ENCODE results near the gene ZNF256. TPM values are rescaled to one million over a fixed set of nuclear protein-coding genes. Genes with fewer than 3 reads are reported as not detected.
"Not testable (repeated sequence)": the region's sequence is repeated elsewhere in the genome, so short reads cannot be mapped to it uniquely, and the experiment has no call there.

Gene ZNF256
- total and polyA plus RNA-seq, 4 experiments from 2014 or later: 5.6 to 13.9 (median 9.6) TPM

DNA sequence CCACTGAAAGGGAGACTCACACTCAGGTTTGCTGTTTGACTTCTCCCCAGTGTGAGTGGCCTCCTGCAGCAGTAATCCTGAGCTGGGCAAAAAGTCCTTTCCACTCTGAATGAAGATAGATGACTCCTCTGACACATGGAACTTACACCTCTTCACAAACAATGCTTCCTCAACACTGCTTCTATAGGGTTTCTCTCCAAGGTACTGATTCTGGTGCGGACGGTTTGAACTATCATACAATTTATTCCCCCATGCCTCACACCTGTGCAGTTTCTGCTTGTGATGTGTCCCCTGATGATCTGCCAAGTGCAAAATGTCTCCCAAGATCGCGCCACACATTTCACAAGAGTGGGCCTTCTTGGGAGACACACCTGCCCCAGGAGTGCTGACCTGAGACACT, 19.9 kb downstream of the ZNF256 start:
- H3K9me3 ChIP-seq (ENCODE audit: control insufficient read depth in 1 of 2, low read length in 2 of 2): peaks cover 0 to 19% of the 10 kb centered on the region in 2 donors
- Mint-ChIP-seq H3K4me1 (no peaks in the 10 kb centered on the region), H3K9me3 (peaks cover 0 to 86% (median 74%) of the 10 kb centered on the region in 8 donors), H3K36me3 (peaks cover 28 to 40% of the 10 kb centered on the region in 2 donors), H3K27ac (no peak overlapping the region), H3K27me3 (no peaks in the 10 kb centered on the region), H3K4me3 (no peak overlapping the region)
- H3K36me3 ChIP-seq (ENCODE audit: insufficient read depth, low read length): no peaks in the 10 kb centered on the region
- DNase-seq: no peak
- ChIA-PET POLR2A (ENCODE audit: partially characterized antibody) (no interaction called here), CTCF (ENCODE audit: partially characterized antibody) (no interaction called here)
- H3K4me1 ChIP-seq (ENCODE audit: insufficient read depth, low read length): no peaks in the 10 kb centered on the region
- H3K27me3 ChIP-seq (ENCODE audit: insufficient read depth, low read length): no peaks in the 10 kb centered on the region
- intact Hi-C loops (cut with micrococcal nuclease): no loop called here
- H3K4me3 ChIP-seq (ENCODE audit: low read length in 2 of 2): no peak overlapping the region
- no peak overlapping the region for H3K27ac ChIP-seq (ENCODE audit: low read depth, low read length)

- H3K9me3 Mint-ChIP-seq: peaks cover 8 to 60% (median 38%) of the 10 kb centered on the region in 8 donors
Observed at GRCh38 chr19:57916168-57916995, 31.1 kb downstream of the ZNF256 start, which contains the start of gene ZNF417. Gene ZNF417 (minus strand): TSS chr19:57916592. CDS start chr19:57916411, 181 bp downstream.

GRCh38 chr19:57914531-57914930, 33.0 kb downstream of the ZNF256 start:
- intact Hi-C loops (cut with micrococcal nuclease): no loop called here
- ChIA-PET POLR2A (ENCODE audit: partially characterized antibody) (interaction anchor here (2.4 kb wide), 1 partner anchor 88 kb away, joined by 15 read pairs; the partner anchor contains the start of gene ZNF606), CTCF (ENCODE audit: partially characterized antibody) (no interaction called here)
- Mint-ChIP-seq H3K9me3 (peaks cover 8 to 66% (median 41%) of the 10 kb centered on the region in 8 donors), H3K4me1 (peaks cover 22 to 48% (median 34%) of the 10 kb centered on the region in 4 donors), H3K36me3 (peaks cover 57 to 66% of the 10 kb centered on the region in 2 donors), H3K27me3 (no peaks in the 10 kb centered on the region), H3K27ac (peak overlapping the region in 6 of 7 donors; percentile 5 to 96 (median 34)), H3K4me3 (peak overlapping the region; percentile 53 to 99 (median 97))
- Histone ChIP-seq H3K27me3 (ENCODE audit: insufficient read depth, low read length) (no peaks in the 10 kb centered on the region), H3K4me1 (ENCODE audit: insufficient read depth, low read length) (peaks cover 13% of the 10 kb centered on the region), H3K9me3 (ENCODE audit: control insufficient read depth in 1 of 2, low read length in 2 of 2) (peaks cover 0 to 14% of the 10 kb centered on the region in 2 donors), H3K36me3 (ENCODE audit: insufficient read depth, low read length) (peaks cover 9% of the 10 kb centered on the region), H3K27ac (ENCODE audit: low read depth, low read length) (no peak overlapping the region), H3K4me3 (ENCODE audit: low read length in 2 of 2) (no peak overlapping the region)
- no peak for DNase-seq

More at GRCh38 chr19:57916168-57916995, 31.1 kb downstream of the ZNF256 start, which contains the start of gene ZNF417:
- ChIA-PET CTCF (ENCODE audit: partially characterized antibody) (interaction anchor here (0.6 to 1.3 kb wide), 3 partner anchors 181 to 603 kb away, joined by 3 read pairs; partner anchors contain the start of gene ZBTB45), POLR2A (ENCODE audit: partially characterized antibody) (interaction anchor here (0.7 to 2.4 kb wide), 11 partner anchors 14 to 554 kb away, joined by 3 to 15 read pairs (median 4); partner anchors contain the start of genes ZNF418, ZNF552, ZNF586 and ZNF587)
- not testable (repeated sequence) for H3K27me3 ChIP-seq (ENCODE audit: insufficient read depth, low read length); H3K36me3 ChIP-seq (ENCODE audit: insufficient read depth, low read length); H3K27me3 Mint-ChIP-seq
- peak within 1 kb of the TSS; percentile 76 to 80 for H3K4me3 ChIP-seq (ENCODE audit: low read length in 2 of 2)
- peaks cover 13% of the 10 kb centered on the region for H3K4me1 ChIP-seq (ENCODE audit: insufficient read depth, low read length)
- intact Hi-C loops (cut with micrococcal nuclease): loop anchor here (1.0 to 5.0 kb wide), 7 partner anchors 28 to 505 kb away; partner anchors contain the start of genes ZNF17, ZNF256, ZNF416 and ZNF586
- H3K9me3 ChIP-seq (ENCODE audit: control insufficient read depth in 1 of 2, low read length in 2 of 2): peaks cover 0 to 14% of the 10 kb centered on the region in 2 donors
- peak within 1 kb of the TSS; percentile 90 for H3K27ac ChIP-seq (ENCODE audit: low read depth, low read length)
- peaks cover 48 to 57% of the 10 kb centered on the region in 2 donors for H3K36me3 Mint-ChIP-seq
- peak within 1 kb of the TSS; percentile 92 to 99 (median 98) for H3K4me3 Mint-ChIP-seq
- peaks cover 22 to 45% (median 34%) of the 10 kb centered on the region in 4 donors for H3K4me1 Mint-ChIP-seq
- peak; percentile 86 to 97 (median 91) for DNase-seq
- peak within 1 kb of the TSS; percentile 95 to 99 (median 98) for H3K27ac Mint-ChIP-seq

GRCh38 chr19:57907394-57907793, 40.1 kb downstream of the ZNF256 start:
- H3K27ac Mint-ChIP-seq: no peak overlapping the region
- H3K36me3 Mint-ChIP-seq: peaks cover 48 to 58% of the 10 kb centered on the region in 2 donors
- Histone ChIP-seq H3K4me1 (ENCODE audit: insufficient read depth, low read length) (peaks cover 3% of the 10 kb centered on the region), H3K9me3 (ENCODE audit: control insufficient read depth in 1 of 2, low read length in 2 of 2) (peaks cover 0 to 10% of the 10 kb centered on the region in 2 donors), H3K36me3 (ENCODE audit: insufficient read depth, low read length) (peaks cover 9% of the 10 kb centered on the region), H3K4me3 (ENCODE audit: low read length in 2 of 2) (no peak overlapping the region), H3K27ac (ENCODE audit: low read depth, low read length) (no peak overlapping the region), H3K27me3 (ENCODE audit: insufficient read depth, low read length) (no peaks in the 10 kb centered on the region)
- peaks cover 0 to 73% (median 57%) of the 10 kb centered on the region in 8 donors for H3K9me3 Mint-ChIP-seq
- H3K4me1 Mint-ChIP-seq: peaks cover 8 to 18% (median 10%) of the 10 kb centered on the region in 4 donors
- intact Hi-C loops (cut with micrococcal nuclease): no loop called here
- CTCF ChIA-PET (ENCODE audit: partially characterized antibody): interaction anchor here (1.0 kb wide), 1 partner anchor 9 kb away, joined by 3 read pairs; no protein-coding TSS in a partner anchor
- DNase-seq: no peak
- no peak overlapping the region for H3K4me3 Mint-ChIP-seq
- H3K27me3 Mint-ChIP-seq: no peaks in the 10 kb centered on the region
- POLR2A ChIA-PET (ENCODE audit: partially characterized antibody): no interaction called here

DNA sequence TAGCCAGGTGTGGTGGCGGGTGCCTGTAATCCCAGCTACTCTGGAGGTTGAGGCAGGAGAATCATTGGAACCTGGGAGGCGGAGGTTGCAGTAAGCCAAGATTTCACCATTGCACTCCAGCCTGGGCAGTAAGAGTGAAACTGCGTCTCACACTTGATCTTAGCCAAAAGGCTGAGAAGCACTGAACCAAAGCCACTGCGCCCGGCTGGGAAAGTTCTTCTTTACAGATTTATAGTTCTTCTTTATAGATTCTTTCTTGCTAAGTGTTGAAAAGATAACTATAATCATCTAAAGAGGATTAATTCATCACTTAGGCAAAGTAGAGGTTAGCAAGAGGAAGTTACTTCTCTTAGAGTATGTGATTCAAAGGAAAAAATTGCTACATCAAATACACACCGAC, 42.2 kb downstream of the ZNF256 start:
- Mint-ChIP-seq H3K27me3 (no peaks in the 10 kb centered on the region), H3K4me1 (peaks cover 6 to 7% (median 6%) of the 10 kb centered on the region in 4 donors), H3K36me3 (peaks cover 28 to 38% of the 10 kb centered on the region in 2 donors), H3K27ac (peak overlapping the region in 2 of 7 donors; percentile 12 to 50), H3K4me3 (no peak overlapping the region), H3K9me3 (peaks cover 0 to 65% (median 44%) of the 10 kb centered on the region in 8 donors)
- Histone ChIP-seq H3K9me3 (ENCODE audit: control insufficient read depth in 1 of 2, low read length in 2 of 2) (peaks cover 0 to 8% of the 10 kb centered on the region in 2 donors), H3K36me3 (ENCODE audit: insufficient read depth, low read length) (no peaks in the 10 kb centered on the region), H3K4me3 (ENCODE audit: low read length in 2 of 2) (no peak overlapping the region), H3K4me1 (ENCODE audit: insufficient read depth, low read length) (peaks cover 3% of the 10 kb centered on the region), H3K27ac (ENCODE audit: low read depth, low read length) (no peak overlapping the region), H3K27me3 (ENCODE audit: insufficient read depth, low read length) (no peaks in the 10 kb centered on the region)
- intact Hi-C loops (cut with micrococcal nuclease): no loop called here
- ChIA-PET POLR2A (ENCODE audit: partially characterized antibody) (no interaction called here), CTCF (ENCODE audit: partially characterized antibody) (no interaction called here)
- no peak for DNase-seq

GRCh38 chr19:57903618-57904184, 43.8 kb downstream of the ZNF256 start:
- no peaks in the 10 kb centered on the region for H3K27me3 ChIP-seq (ENCODE audit: insufficient read depth, low read length)
- H3K9me3 Mint-ChIP-seq: peaks cover 0 to 56% (median 44%) of the 10 kb centered on the region in 8 donors
- no peak overlapping the region for H3K27ac Mint-ChIP-seq
- H3K4me3 Mint-ChIP-seq: no peak overlapping the region
- H3K27me3 Mint-ChIP-seq: no peaks in the 10 kb centered on the region
- intact Hi-C loops (cut with micrococcal nuclease): loop anchor here (1.0 kb wide), 1 partner anchor 497 kb away; no protein-coding TSS in a partner anchor
- POLR2A ChIA-PET (ENCODE audit: partially characterized antibody): no interaction called here
- no peak for DNase-seq
- peaks cover 17 to 30% of the 10 kb centered on the region in 2 donors for H3K36me3 Mint-ChIP-seq
- H3K9me3 ChIP-seq (ENCODE audit: control insufficient read depth in 1 of 2, low read length in 2 of 2): peaks cover 0 to 8% of the 10 kb centered on the region in 2 donors
- H3K27ac ChIP-seq (ENCODE audit: low read depth, low read length): no peak overlapping the region
- peaks cover 6 to 7% (median 6%) of the 10 kb centered on the region in 4 donors for H3K4me1 Mint-ChIP-seq
- no peaks in the 10 kb centered on the region for H3K36me3 ChIP-seq (ENCODE audit: insufficient read depth, low read length)
- H3K4me3 ChIP-seq (ENCODE audit: low read length in 2 of 2): no peak overlapping the region
- H3K4me1 ChIP-seq (ENCODE audit: insufficient read depth, low read length): peaks cover 3% of the 10 kb centered on the region
- CTCF ChIA-PET (ENCODE audit: partially characterized antibody): interaction anchor here (0.7 kb wide), 1 partner anchor 31 kb away, joined by 3 read pairs; the partner anchor contains the start of gene ZNF418

Measured in CD4-positive, alpha-beta memory T cell (primary cell).